ENCODE results near the gene LGALS16.
"Not testable (repeated sequence)": the region's sequence is repeated elsewhere in the genome, so short reads cannot be mapped to it uniquely, and the experiment has no call there.

The LGALS16 gene

DNA sequence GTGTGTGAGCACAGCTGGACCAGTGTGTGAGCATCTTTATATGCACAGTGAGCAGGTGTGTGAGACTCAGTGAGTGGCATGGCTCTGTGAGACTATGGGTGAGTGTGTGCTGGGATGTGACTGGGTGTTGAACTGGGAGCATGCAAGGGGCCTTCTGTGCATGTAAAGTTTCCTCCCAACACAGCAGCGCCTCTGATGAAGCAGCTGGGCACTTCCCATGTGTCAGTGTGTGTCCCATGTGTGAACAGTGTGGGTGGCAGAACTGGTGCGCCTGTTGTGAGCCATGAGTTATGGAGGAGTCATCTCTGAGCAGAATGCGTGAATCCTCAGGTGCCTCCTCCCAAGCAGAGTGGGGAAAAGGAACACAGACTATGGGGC, 24.1 kb downstream of the LGALS16 start:
- ATAC-seq (replicated peaks; ENCODE audit: extremely low read depth, poor library complexity, severe bottlenecking) (peak; percentile 41), DNase-seq (ENCODE audit: low spot score in 2 of 2) (no peak)
- H3K9me3 Mint-ChIP-seq, result no peaks in the 10 kb centered on the region
- H3K27me3 Mint-ChIP-seq, result no peaks in the 10 kb centered on the region
- peak overlapping the region; percentile 80 for H3K27ac Mint-ChIP-seq (ENCODE audit: low read depth)
- H3K36me3 Mint-ChIP-seq (ENCODE audit: insufficient read depth), result no peaks in the 10 kb centered on the region
- peaks cover 21% of the 10 kb centered on the region for H3K4me1 Mint-ChIP-seq
- peak overlapping the region; percentile 56 for H3K4me3 Mint-ChIP-seq

- H3K27ac Mint-ChIP-seq (ENCODE audit: low read depth), result no peak overlapping the region
- peaks cover 21% of the 10 kb centered on the region for H3K4me1 Mint-ChIP-seq
- H3K9me3 Mint-ChIP-seq, result no peaks in the 10 kb centered on the region
- no peak overlapping the region for H3K4me3 Mint-ChIP-seq
- H3K27me3 Mint-ChIP-seq, result no peaks in the 10 kb centered on the region
- H3K36me3 Mint-ChIP-seq (ENCODE audit: insufficient read depth), result no peaks in the 10 kb centered on the region
- ATAC-seq (replicated peaks; ENCODE audit: extremely low read depth, poor library complexity, severe bottlenecking) (no peak), DNase-seq (ENCODE audit: low spot score in 2 of 2) (no peak)
Measured at GRCh38 chr19:39680593-39680992, 24.9 kb downstream of the LGALS16 start.

DNA sequence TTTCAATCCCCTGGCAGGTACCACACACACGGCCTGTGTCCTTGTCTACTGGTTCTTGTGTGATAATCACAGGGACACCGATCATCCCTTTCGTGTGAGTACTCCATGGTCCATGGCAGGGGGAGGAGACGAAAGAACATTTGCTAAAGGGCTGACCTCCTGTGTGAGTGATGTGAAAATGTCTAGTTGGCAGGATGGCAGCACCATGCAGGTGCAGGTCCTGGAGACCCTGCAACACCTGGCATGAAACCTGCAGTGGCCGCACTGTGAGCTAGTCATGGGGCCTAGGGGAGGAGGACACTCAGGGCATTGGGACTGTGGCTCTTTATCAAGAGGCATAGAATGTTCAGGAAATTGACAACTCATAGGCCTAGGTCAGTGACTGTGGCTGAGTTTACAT, 25.7 kb downstream of the LGALS16 start:
- DNase-seq (ENCODE audit: low spot score in 2 of 2) (no peak), ATAC-seq (replicated peaks; ENCODE audit: extremely low read depth, poor library complexity, severe bottlenecking) (no peak)
- no peaks in the 10 kb centered on the region for H3K36me3 Mint-ChIP-seq (ENCODE audit: insufficient read depth)
- no peak overlapping the region for H3K27ac Mint-ChIP-seq (ENCODE audit: low read depth)
- no peaks in the 10 kb centered on the region for H3K27me3 Mint-ChIP-seq
- H3K9me3 Mint-ChIP-seq, result no peaks in the 10 kb centered on the region
- peaks cover 21% of the 10 kb centered on the region for H3K4me1 Mint-ChIP-seq
- no peak overlapping the region for H3K4me3 Mint-ChIP-seq

DNA sequence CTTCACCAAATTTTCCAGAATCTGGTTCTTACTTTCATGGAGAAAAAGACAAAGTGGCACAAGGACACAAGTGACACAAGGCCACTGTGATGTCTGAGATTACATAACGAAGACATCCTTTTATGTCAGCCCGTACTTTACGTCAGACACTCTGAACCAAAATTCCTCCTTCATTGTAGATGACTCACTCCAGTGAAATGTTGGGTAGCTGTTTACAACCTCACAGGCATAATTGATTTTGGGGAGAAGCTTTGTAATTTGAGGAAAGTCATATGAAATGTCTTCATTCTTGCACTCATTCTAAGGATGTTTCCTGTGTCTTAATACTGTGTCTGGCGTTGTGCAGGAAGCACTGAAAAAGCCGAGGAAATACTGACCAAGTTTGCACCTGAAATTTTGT, 28.6 kb downstream of the LGALS16 start:
- no peaks in the 10 kb centered on the region for H3K9me3 Mint-ChIP-seq
- peaks cover 9% of the 10 kb centered on the region for H3K4me1 Mint-ChIP-seq
- H3K36me3 Mint-ChIP-seq (ENCODE audit: insufficient read depth), result no peaks in the 10 kb centered on the region
- DNase-seq (ENCODE audit: low spot score in 2 of 2) (no peak), ATAC-seq (replicated peaks; ENCODE audit: extremely low read depth, poor library complexity, severe bottlenecking) (no peak)
- no peak overlapping the region for H3K27ac Mint-ChIP-seq (ENCODE audit: low read depth)
- no peak overlapping the region for H3K4me3 Mint-ChIP-seq
- H3K27me3 Mint-ChIP-seq, result no peaks in the 10 kb centered on the region

GRCh38 chr19:39686739-39687138, 31.0 kb downstream of the LGALS16 start:
- Mint-ChIP-seq H3K4me3 (no peak overlapping the region), H3K27ac (ENCODE audit: low read depth) (no peak overlapping the region), H3K9me3 (no peaks in the 10 kb centered on the region), H3K4me1 (no peaks in the 10 kb centered on the region), H3K27me3 (peaks cover 9% of the 10 kb centered on the region), H3K36me3 (ENCODE audit: insufficient read depth) (no peaks in the 10 kb centered on the region)
- DNase-seq (ENCODE audit: low spot score in 2 of 2) (no peak), ATAC-seq (replicated peaks; ENCODE audit: extremely low read depth, poor library complexity, severe bottlenecking) (no peak)

GRCh38 chr19:39688637-39689036, 32.9 kb downstream of the LGALS16 start:
- H3K4me1 Mint-ChIP-seq, result not testable (repeated sequence)
- H3K27me3 Mint-ChIP-seq, result peaks cover 19% of the 10 kb centered on the region

GRCh38 chr19:39692166-39692565, 36.5 kb downstream of the LGALS16 start:
- Mint-ChIP-seq H3K4me1 (no peaks in the 10 kb centered on the region), H3K36me3 (ENCODE audit: insufficient read depth) (no peaks in the 10 kb centered on the region), H3K4me3 (no peak overlapping the region), H3K9me3 (no peaks in the 10 kb centered on the region), H3K27ac (ENCODE audit: low read depth) (no peak overlapping the region), H3K27me3 (peaks cover 49% of the 10 kb centered on the region)
- DNase-seq (ENCODE audit: low spot score in 2 of 2) (no peak), ATAC-seq (replicated peaks; ENCODE audit: extremely low read depth, poor library complexity, severe bottlenecking) (no peak)

More at GRCh38 chr19:39688637-39689036, 32.9 kb downstream of the LGALS16 start:
- not testable (repeated sequence) for H3K4me3 Mint-ChIP-seq; ATAC-seq (replicated peaks; ENCODE audit: extremely low read depth, poor library complexity, severe bottlenecking); H3K27ac Mint-ChIP-seq (ENCODE audit: low read depth); H3K36me3 Mint-ChIP-seq (ENCODE audit: insufficient read depth); DNase-seq (ENCODE audit: low spot score in 2 of 2); H3K9me3 Mint-ChIP-seq

GRCh38 chr19:39692822-39693221, 37.1 kb downstream of the LGALS16 start:
- DNase-seq (ENCODE audit: low spot score in 2 of 2), result no peak
- Mint-ChIP-seq H3K4me1 (no peaks in the 10 kb centered on the region), H3K27ac (ENCODE audit: low read depth) (no peak overlapping the region), H3K27me3 (peaks cover 55% of the 10 kb centered on the region), H3K36me3 (ENCODE audit: insufficient read depth) (no peaks in the 10 kb centered on the region), H3K4me3 (no peak overlapping the region), H3K9me3 (no peaks in the 10 kb centered on the region)
- ATAC-seq (replicated peaks; ENCODE audit: extremely low read depth, poor library complexity, severe bottlenecking), result no peak

DNA sequence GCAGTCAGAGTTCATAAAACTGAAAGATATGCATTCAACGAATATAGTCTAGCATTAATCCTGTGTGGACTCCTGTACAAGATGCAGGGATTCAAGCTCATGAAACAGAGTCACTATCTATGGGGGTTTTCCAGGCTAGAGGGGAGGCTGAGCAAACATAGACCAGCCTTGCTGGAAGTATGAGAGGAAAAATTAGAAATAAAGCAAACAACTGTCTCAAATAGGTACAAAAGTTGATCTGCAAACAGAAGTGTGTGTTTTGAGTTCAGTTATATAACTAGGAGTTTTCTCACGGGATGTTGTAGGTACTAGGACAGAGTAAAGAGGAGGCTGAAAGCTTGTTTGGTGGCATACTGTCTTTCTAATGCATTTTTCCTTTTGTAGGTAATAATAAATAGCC, 40.0 kb downstream of the LGALS16 start:
- Mint-ChIP-seq H3K27ac (ENCODE audit: low read depth) (no peak overlapping the region), H3K4me3 (no peak overlapping the region), H3K36me3 (ENCODE audit: insufficient read depth) (no peaks in the 10 kb centered on the region), H3K4me1 (no peaks in the 10 kb centered on the region), H3K27me3 (peaks cover 80% of the 10 kb centered on the region), H3K9me3 (no peaks in the 10 kb centered on the region)
- ATAC-seq (replicated peaks; ENCODE audit: extremely low read depth, poor library complexity, severe bottlenecking) (no peak), DNase-seq (ENCODE audit: low spot score in 2 of 2) (no peak)

GRCh38 chr19:39696387-39696786, 40.7 kb downstream of the LGALS16 start:
- Mint-ChIP-seq H3K9me3 (no peaks in the 10 kb centered on the region), H3K27me3 (peaks cover 80% of the 10 kb centered on the region), H3K4me1 (no peaks in the 10 kb centered on the region), H3K27ac (ENCODE audit: low read depth) (no peak overlapping the region), H3K4me3 (no peak overlapping the region), H3K36me3 (ENCODE audit: insufficient read depth) (no peaks in the 10 kb centered on the region)
- DNase-seq (ENCODE audit: low spot score in 2 of 2) (no peak), ATAC-seq (replicated peaks; ENCODE audit: extremely low read depth, poor library complexity, severe bottlenecking) (no peak)

- no peak for ATAC-seq (replicated peaks; ENCODE audit: extremely low read depth, poor library complexity, severe bottlenecking)
- Mint-ChIP-seq H3K27me3 (peaks cover 76% of the 10 kb centered on the region), H3K36me3 (ENCODE audit: insufficient read depth) (no peaks in the 10 kb centered on the region)
Measured at GRCh38 chr19:39698535-39698934, 42.8 kb downstream of the LGALS16 start.

GRCh38 chr19:39701291-39701690, 45.6 kb downstream of the LGALS16 start:
- Mint-ChIP-seq H3K4me1 (no peaks in the 10 kb centered on the region), H3K9me3 (no peaks in the 10 kb centered on the region), H3K4me3 (no peak overlapping the region), H3K27ac (ENCODE audit: low read depth) (no peak overlapping the region), H3K36me3 (ENCODE audit: insufficient read depth) (peaks cover 3% of the 10 kb centered on the region), H3K27me3 (peaks cover 54% of the 10 kb centered on the region)
- ATAC-seq (replicated peaks; ENCODE audit: extremely low read depth, poor library complexity, severe bottlenecking) (no peak), DNase-seq (ENCODE audit: low spot score in 2 of 2) (no peak)

More at GRCh38 chr19:39698535-39698934, 42.8 kb downstream of the LGALS16 start:
- Mint-ChIP-seq H3K4me1 (no peaks in the 10 kb centered on the region), H3K27ac (ENCODE audit: low read depth) (no peak overlapping the region), H3K9me3 (no peaks in the 10 kb centered on the region), H3K4me3 (no peak overlapping the region)
- DNase-seq (ENCODE audit: low spot score in 2 of 2), result no peak

DNA sequence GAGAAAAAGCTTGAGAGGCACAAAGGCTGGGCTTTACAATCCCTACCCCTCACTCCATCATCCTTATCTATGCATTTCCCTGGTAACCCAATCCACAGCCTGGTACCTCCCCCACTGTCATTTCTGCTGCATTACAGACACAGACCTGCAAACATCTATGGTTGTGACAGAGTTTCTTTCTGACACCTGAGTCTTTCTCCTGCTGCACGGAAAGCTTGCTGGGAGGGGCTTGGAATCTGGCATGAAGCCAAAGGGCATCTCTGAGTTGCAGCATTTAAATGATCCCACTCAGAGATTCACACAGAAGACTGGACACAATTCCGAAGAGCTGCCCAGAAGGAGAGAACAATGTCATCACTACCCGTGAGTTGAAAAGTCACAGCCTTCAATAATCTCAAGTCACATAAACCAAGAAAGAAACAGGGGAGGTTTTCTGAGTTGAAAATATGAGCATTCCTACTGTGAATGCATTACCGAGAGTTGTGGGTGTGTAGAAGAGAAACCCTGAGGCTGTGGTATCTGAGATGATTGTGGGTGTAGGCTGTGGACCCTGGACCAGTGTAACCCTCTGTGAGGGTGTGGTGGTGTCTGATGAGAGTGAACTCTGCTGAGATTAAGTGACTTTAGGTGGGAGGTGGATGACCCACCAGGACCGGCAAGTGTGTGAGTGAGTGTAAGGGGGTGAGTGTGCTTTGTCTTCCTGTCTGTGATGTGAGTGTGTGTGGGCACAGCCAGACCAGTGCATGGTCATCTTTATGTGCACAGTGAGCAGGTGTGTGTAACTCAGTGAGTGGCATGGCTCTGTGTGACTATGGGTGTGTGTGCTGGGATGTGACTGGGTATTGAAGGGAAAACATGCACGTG, 48.7 kb downstream of the LGALS16 start, which contains the start of gene LGALS14:
TSS of gene LGALS14 (plus strand) at position 301 of the 864 bp plus-strand sequence. CDS start at position 349, 48 bp downstream.
- Mint-ChIP-seq H3K4me1 (no peaks in the 10 kb centered on the region), H3K27me3 (peaks cover 23% of the 10 kb centered on the region), H3K4me3 (no peak within 1 kb of the TSS), H3K36me3 (ENCODE audit: insufficient read depth) (peaks cover 3% of the 10 kb centered on the region), H3K9me3 (no peaks in the 10 kb centered on the region), H3K27ac (ENCODE audit: low read depth) (peak within 1 kb of the TSS; percentile 14)
- ATAC-seq (replicated peaks; ENCODE audit: extremely low read depth, poor library complexity, severe bottlenecking) (no peak), DNase-seq (ENCODE audit: low spot score in 2 of 2) (no peak)
